Psoas muscle (tissue), 8 donors: Measurements from ENCODE around the gene GHR. TPM values are rescaled to one million over a fixed set of nuclear protein-coding genes. Genes with fewer than 3 reads are reported as not detected.
A peak's percentile ranks its signal among the peaks of the same experiment; 100 is the strongest.
"Not testable (repeated sequence)": the region's sequence is repeated elsewhere in the genome, so short reads cannot be mapped to it uniquely, and the experiment has no call there.

ENCODE experiments used
- ATAC-seq, 4 donors: fragments of 200-7000 bp; cut with Tn5 transposase; one replicate each; pipeline ENCODE4 v1.9.1; 2020; ENCODE audit warnings: moderate library complexity in 3 of 4, mild to moderate bottlenecking in 2 of 4
- DNase-seq, 2 donors: peaks; one replicate each; pipeline ENCODE4 v3.0.0-alpha.2; 2020
- H3K27ac ChIP-seq: fragments of 200-600 bp; one replicate; pipeline ENCODE4 v1.8.0; 2022
- H3K27me3 ChIP-seq, 3 donors: fragments of 200-600 bp in 1 of 3; one replicate each; pipeline versions ENCODE4 v1.6.1 to v1.8.0; 2013 to 2022; ENCODE audit warnings: low read length in 2 of 3, mild to moderate bottlenecking in 2 of 3, moderate library complexity in 1 of 3; ENCODE audit not compliant: insufficient read depth in 3 of 3
- H3K36me3 ChIP-seq, 2 donors: fragments of 200-600 bp in 1 of 2; one replicate each; pipeline versions ENCODE4 v1.6.1 to v1.8.0; 2013 to 2022; ENCODE audit warnings: low read depth in 1 of 2, mild to moderate bottlenecking in 1 of 2, moderate library complexity in 1 of 2; ENCODE audit not compliant: insufficient read depth in 1 of 2
- H3K4me1 ChIP-seq: fragments of 200-600 bp; one replicate; pipeline ENCODE4 v1.8.0; 2022
- H3K4me3 ChIP-seq: fragments of 200-600 bp; one replicate; pipeline ENCODE4 v1.8.0; 2022; ENCODE audit warnings: mild to moderate bottlenecking
- H3K9me3 ChIP-seq: fragments of 200-600 bp; one replicate; pipeline ENCODE4 v1.8.0; 2022
- CTCF ChIP-seq: fragments of 200-600 bp; IDR thresholded peaks from one replicate; pipeline ENCODE4 v1.8.0; 2022; ENCODE audit warnings: antibody characterized with exemption
- WGBS, 3 donors: extraction: QIAGEN DNeasy Blood & Tissue Kit; methylation state at CpG; one replicate each; pipeline versions ENCODE4 v1.1.6 to v1.1.7; 2013; 5-methylcytosine and 5-hydroxymethylcytosine counted together
- intact Hi-C, 2 donors: fragments of 100-400 bp; cut with DNase I; formaldehyde crosslinking; loops; one replicate each; pipeline versions ENCODE4 v1.11.0 to v1.14.2; 2022
- polyA plus RNA-seq, 3 donors: library from polyadenylated mRNA; stranded (reverse); fragments of 200-250 nt; gene quantifications; one replicate each; pipeline ENCODE4 v1.2.3, GENCODE V29; 2013
- total RNA-seq, 4 donors: library from RNA; stranded (reverse); fragmentation: NEBNext Ultra II Directional in 2 of 4; extraction: Animal tissue kit (Norgen Biotek cat#: 25700) in 2 of 4; gene quantifications; one replicate each; pipeline versions ENCODE4 v1.2.1 to v1.2.4, GENCODE V29; 2021 to 2023
- donor health status: healthy with polysubstance abuse.
- donor health status: DM: no; HTN: no; CAD: no; lungs with moderate emphysema.
- donor health status: Bipolar disorder and iron deficiency.
- donor health status: healthy.
- donor health status: DM: yes; HTN: yes; CAD: no.
- donor health status: DM: no; HTN: no; CAD: no.
- donor health status: DM: no; HTN: no; CAD: no.
- donor health status: DM: yes; HTN: yes; CAD: no.

Gene GHR
- total and polyA plus RNA-seq, 7 donors, result 12.4 to 60.3 (median 32.1) TPM

DNA sequence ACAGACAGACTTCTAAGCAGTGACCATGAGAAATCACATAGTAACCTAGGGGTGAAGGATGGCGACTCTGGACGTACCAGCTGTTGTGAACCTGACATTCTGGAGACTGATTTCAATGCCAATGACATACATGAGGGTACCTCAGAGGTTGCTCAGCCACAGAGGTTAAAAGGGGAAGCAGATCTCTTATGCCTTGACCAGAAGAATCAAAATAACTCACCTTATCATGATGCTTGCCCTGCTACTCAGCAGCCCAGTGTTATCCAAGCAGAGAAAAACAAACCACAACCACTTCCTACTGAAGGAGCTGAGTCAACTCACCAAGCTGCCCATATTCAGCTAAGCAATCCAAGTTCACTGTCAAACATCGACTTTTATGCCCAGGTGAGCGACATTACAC lies 295.4 kb downstream of the GHR start:
- ATAC-seq (peak in 1 of 4 donors; percentile 18), DNase-seq (no peak)
- Histone ChIP-seq H3K4me3 (no peak overlapping the region), H3K9me3 (no peaks in the 10 kb centered on the region), H3K4me1 (no peaks in the 10 kb centered on the region), H3K27ac (no peak overlapping the region), H3K36me3 (peaks cover 0 to 45% of the 10 kb centered on the region in 2 donors), H3K27me3 (no peaks in the 10 kb centered on the region)
- 89 to 97% (median 94%) methylated on average over 4 of the region's 4 CpGs for WGBS, 3 donors
- intact Hi-C loops, result no loop called here
- no peak for TF ChIP-seq CTCF

GRCh38 chr5:42719034-42719433 lies 295.8 kb downstream of the GHR start:
- WGBS, 3 donors, result 87 to 93% (median 92%) methylated on average over 2 of the region's 2 CpGs
- Histone ChIP-seq H3K4me3 (no peak overlapping the region), H3K27me3 (no peaks in the 10 kb centered on the region), H3K27ac (no peak overlapping the region), H3K4me1 (no peaks in the 10 kb centered on the region), H3K36me3 (peaks cover 0 to 42% of the 10 kb centered on the region in 2 donors), H3K9me3 (no peaks in the 10 kb centered on the region)
- ATAC-seq, result peak in 1 of 4 donors; percentile 13
- intact Hi-C loops, result no loop called here
- DNase-seq, result no peak
- TF ChIP-seq CTCF, result no peak

- Histone ChIP-seq H3K4me1 (no peaks in the 10 kb centered on the region), H3K27ac (no peak overlapping the region), H3K27me3 (no peaks in the 10 kb centered on the region), H3K9me3 (no peaks in the 10 kb centered on the region), H3K4me3 (no peak overlapping the region), H3K36me3 (peaks cover 0 to 37% of the 10 kb centered on the region in 2 donors)
- intact Hi-C loops, result no loop called here
- no peak for TF ChIP-seq CTCF
- ATAC-seq, result no peak
- 76 to 82% (median 78%) methylated on average over 6 of the region's 6 CpGs for WGBS, 3 donors
- no peak for DNase-seq
These were observed 297.0 kb downstream of the GHR start for GRCh38 chr5:42720251-42720650.

- Histone ChIP-seq H3K27ac (no peak overlapping the region), H3K27me3 (no peaks in the 10 kb centered on the region), H3K4me3 (no peak overlapping the region), H3K36me3 (peaks cover 0 to 37% of the 10 kb centered on the region in 2 donors), H3K4me1 (no peaks in the 10 kb centered on the region), H3K9me3 (no peaks in the 10 kb centered on the region)
- intact Hi-C loops, result no loop called here
- no peak for DNase-seq
- TF ChIP-seq CTCF, result no peak
- ATAC-seq, result no peak
These were observed 298.2 kb downstream of the GHR start for GRCh38 chr5:42721484-42721883.

GRCh38 chr5:42734531-42735058 lies 311.4 kb downstream of the GHR start:
- DNase-seq, H3K9me3 ChIP-seq, H3K4me3 ChIP-seq, H3K4me1 ChIP-seq, ATAC-seq, intact Hi-C loops, H3K27me3 ChIP-seq, H3K36me3 ChIP-seq, H3K27ac ChIP-seq: not testable (repeated sequence)
- 97 to 100% (median 98%) methylated on average over 14 to 15 of the region's 24 CpGs for WGBS, 3 donors
